ENCODE data around the gene CCT5.

CCT5 gene

DNA sequence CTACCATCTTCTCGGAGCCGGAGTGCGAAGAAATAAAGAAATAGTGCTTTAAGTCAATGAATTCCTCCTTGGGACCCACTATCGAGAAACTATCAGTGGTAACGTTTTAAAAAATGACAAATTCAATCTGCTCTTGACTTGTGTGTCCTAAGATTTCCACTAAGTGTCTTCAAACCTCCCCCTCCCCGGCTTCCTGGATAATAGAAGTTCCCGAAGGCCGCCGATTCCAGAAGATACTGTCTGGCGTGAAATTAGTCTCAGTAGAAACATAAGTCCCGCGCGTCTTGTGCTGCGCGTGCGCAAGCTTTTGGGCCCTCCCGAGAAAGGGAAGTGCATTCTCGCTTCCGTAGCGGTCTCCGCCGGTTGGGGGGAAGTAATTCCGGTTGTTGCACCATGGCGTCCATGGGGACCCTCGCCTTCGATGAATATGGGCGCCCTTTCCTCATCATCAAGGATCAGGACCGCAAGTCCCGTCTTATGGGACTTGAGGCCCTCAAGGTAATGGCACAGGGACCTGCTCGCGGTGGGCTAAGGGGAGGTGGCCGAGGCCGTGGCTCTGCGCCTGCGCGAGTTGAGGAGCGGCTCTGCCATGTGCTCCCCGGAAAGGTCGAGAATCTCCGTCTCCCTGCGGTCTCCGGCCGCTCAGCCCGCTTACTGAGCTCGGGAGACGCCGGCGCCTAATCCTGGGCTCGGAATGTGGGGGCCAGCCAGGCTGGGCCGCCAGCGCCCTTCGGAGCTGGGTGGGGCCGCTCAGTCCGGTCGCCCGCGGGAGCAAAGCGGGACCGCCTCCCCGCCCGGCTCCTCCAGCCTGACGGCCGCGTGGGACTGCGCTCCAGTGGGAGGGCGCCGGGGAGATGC lies at the start of gene CCT5:
Gene CCT5, plus strand, starts transcription at position 333 of the 858 bp plus-strand sequence. Its CDS starts 61 bp downstream, at position 394.
- peak; percentile 96 for DNase-seq

DNA sequence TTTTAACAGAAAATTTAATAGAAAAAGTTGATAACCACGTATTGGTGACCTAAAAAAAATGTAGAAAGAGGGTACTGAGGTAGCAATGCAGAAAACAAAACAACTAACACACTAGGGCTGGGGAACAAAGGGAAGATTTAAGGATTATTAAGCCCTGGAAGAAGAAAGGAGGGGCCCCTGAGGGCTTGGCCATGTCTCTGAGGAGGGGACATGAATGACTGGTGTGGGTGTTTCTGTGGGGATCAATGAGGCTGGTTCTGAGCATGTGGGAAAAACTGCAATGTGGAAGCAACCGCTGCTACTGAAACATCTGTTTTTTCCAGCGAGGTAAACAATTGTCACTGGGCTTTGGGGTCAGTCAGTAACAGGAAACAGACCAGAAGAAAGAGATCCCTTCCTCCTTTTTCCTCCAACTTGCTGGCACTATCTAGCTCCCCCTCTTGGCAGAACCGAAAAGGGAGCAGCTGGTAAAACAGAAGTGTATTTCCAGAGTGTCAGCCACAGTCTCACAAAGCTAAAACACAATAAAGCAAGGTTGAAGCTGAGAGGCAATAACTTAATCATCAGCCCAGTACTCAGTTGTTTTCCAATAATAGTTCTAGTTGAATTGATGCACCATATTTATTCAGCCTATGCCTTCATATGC lies 48.7 kb upstream of the CCT5 start:
- DNase-seq: no peak

DNA sequence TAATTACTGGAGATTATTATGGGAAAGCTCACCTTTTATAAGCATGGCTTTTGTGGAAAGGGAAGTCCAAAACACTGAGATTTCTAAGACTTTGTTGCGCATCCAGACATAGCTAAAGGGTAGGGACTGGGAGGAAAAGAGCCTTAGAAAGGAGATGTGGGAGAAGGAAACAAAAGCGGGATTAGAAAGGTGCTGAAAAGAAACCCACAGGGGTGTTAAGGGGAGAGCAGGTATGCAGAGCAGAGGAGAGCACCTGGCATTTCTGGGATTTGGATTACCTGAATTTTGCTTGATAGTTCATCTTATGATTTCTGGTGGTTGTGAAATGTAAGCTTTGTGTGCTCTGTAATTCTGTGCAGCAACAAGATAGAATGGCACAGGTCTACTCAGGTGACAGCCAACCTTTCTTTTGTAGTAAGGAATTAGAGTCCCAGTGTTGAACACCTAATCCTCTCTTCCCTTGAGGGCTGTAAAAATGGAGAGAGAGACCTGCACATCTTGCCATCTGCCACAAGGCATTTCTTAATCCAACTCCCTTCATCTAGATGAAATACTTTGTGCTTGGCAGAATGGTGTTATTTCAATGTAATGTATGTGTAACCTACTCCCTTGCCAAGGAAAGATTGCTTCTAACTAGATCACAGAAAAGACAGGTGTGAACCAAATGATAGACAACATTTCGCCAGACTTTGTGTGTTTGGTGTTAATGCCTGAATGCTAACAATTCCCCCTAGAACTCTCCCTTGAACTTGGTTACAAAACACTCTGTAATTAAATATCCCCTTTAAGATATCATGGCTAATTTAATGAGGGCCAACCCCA lies 47.8 kb upstream of the CCT5 start:
- no peak for DNase-seq

DNA sequence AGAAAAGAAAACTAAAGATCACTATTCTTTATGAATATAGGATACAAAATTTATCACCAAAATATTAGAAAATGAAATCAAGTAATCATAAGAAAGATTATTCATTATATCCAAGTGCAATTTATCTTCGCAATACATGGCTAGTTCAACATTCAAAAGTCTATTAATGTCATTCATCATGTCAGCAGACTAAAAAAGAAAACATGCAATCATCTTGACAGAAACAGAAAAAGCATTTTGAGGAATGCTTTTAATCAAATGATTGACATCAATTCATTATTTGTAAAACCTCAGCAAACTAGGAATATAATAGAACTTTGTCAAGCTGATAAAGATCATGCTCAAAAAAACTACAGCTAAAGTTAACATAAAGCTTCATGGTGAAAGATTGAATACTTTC lies 41.1 kb upstream of the CCT5 start:
- DNase-seq: no peak

DNA sequence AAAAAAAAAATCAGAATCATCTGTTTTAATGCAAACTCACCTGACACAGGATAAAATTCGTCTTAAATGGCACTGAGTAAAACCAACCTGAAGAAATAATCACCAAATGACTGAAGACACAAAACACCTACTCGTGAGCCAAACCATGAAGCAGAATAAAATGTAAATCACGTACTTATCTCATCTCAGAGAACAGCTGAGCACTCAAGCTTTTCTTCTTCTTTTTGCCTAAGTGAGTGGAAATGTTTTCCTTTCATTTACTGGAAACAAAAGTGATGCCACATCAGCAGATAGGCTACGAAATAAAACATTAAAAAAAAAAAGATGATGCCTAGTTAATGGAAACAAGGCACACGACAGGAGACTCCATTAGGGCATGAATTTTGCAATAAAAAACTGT lies 36.8 kb upstream of the CCT5 start:
- DNase-seq: no peak

DNA sequence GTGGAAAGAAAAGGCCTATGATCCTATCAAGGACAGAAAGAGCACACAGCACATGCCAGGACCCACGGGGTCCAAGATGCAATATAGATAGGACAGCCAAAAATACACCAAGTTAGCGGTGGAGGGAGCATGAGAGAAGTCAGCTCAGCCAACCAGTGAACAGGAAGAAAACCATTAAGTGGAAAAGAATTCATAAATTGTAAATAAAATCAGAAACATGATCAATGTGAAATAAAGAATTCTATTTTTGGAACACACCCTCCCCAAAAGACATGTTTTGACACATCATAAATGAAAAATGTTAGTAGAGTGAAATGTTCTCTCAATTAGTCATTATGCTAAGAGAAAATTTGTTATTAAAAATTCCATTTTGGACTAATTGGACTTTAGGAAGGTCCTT lies 36.0 kb upstream of the CCT5 start:
- DNase-seq: no peak

DNA sequence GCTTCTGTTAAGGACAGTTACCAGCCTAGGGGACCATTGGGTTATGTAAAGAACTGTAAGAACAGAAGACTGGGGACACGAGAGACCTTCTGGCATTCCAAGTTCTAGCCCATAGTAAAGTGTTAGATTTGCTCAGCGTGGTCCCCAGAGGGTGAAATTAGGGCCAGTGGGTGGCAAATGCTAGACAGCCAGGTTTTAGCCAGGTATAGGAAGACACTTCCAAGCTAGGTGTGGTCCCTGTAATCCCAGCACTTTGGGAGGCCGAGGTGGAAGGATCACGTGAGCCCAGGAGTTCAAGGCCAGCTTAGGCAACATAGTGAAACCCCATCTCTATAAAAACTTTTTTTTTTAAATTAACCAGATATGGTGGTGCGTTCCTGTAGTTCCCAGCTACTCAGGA lies 34.7 kb upstream of the CCT5 start:
- no peak for DNase-seq

DNA sequence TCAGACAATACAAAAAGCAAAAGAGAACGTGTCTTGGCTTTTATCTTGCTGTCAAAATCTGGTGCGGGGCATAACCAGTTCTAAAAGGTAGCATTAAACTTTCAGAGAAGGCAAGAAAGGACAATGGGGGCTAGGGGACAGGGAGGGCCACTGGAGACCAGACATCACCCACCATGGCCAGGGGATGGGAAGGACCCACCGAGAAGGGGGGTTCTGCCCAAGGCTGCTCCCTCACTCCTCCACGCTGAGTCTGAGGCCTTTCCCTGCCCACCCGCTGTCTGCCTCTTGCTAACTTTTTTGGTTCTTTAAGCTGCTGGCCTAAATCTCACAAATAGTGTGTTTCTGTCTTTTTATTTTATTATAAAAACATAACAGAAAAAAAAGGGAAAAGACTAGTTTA lies 34.0 kb upstream of the CCT5 start:
- DNase-seq: no peak

DNA sequence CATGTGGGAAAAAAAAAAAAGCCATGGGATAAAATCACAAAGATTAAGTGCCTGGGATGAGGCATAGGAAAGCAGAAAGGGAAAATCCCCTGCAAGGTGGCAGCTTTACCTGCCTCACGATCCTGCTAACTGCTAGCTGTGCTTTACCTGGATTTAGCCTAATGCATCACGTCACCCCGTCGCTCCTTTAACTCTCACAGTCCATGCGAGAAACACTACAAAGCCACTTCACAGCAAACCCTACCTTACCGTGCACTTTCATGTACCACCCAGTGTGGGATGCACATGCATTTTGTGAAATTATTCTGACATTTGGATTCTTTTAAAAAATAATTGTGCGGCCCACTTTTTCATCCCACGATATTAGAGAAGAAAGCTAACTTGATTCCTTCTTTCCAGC lies 31.4 kb upstream of the CCT5 start:
- no peak for DNase-seq

DNA sequence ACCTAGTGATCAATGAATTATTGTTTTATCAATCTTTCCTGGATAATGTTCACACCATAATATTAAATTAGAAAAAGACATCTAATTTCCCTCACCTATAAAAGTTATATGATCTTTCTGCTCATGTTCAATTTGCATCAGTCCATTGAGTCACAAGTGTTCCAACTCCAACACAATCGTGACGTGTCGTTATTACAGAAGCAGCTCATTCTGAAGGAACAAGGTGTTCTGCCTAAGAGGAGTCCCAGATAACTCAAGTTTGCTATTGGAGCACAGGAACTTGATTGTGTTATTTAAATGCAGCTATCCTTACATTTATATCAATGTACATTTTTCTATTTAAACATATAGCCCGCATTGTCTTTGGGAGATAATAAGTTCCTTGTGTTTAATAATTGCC lies 31.0 kb upstream of the CCT5 start:
- no peak for DNase-seq

DNA sequence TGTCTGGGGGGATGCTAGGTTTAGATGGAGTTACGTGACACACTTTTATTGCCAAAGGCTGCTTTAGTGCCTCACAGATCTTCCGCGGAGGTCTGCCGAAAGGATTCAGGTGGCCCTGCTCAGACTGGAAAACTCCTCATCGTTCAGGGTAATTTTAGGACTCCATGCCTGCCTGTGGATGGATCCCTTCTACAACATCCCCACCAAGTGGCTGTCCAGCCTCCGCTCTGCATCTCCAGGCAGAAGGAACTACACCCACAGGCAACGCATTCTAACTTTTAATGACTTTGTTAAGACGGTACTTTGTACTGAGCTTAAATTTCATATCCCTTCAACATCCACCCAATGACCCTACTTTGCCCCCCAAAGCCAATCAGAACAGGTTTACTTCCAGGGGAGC lies 29.8 kb upstream of the CCT5 start:
- DNase-seq: no peak

DNA sequence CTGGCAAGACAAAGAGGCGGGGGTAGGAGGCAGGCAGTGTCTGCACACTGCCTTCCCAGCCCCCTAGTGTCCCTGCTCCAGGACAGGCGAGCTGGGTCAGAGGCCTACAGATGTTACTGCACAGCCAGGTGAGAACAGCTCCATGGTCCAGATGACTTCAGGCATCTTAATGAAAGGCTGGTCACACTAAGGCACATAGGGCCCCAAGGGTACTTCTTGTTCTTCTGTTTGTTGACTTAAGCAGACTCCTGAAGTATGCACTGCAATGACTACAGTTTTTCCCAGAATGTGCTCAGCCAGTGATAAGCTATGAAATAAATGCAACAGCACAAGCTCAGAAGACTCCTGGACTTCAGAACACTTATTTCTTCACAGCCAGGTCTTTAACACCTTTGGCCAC lies 27.8 kb upstream of the CCT5 start:
- no peak for DNase-seq

DNA sequence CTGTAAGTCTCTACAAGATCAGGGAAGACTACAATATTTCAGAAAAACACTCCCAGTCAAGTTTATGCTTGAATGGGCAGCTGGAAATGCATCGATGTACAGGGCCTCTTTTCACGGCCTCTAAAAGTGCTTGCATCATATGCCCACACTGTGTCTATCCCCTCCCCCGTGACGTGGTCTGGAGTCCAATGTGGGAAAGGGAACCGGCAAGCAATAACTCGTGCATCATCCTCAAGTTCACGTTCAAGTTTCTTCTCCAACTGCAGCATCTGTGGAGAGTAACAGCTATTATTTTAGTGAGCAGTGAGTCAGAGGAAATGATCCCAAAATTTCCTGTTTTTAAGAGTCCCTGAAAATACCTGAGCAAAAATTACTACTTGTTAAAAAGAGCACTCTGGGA lies 22.7 kb upstream of the CCT5 start:
- DNase-seq: no peak

DNA sequence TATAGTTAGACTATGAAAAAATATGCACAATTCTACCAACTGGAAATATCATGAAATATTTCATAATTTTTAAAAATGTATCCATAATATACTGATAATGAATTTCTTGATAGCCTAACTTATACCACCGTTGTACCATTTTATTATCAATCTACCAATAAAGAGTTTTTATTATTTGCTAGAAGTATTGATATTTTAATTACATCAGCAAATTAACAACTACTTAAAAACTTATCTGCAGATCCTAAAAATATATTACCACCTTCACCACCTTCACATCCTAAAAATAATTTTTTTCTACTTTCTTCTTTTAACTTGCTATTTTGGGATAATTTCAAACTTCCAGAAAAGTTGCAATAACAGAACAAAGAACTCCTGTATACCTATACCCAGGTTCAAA lies 21.8 kb upstream of the CCT5 start:
- DNase-seq: no peak

DNA sequence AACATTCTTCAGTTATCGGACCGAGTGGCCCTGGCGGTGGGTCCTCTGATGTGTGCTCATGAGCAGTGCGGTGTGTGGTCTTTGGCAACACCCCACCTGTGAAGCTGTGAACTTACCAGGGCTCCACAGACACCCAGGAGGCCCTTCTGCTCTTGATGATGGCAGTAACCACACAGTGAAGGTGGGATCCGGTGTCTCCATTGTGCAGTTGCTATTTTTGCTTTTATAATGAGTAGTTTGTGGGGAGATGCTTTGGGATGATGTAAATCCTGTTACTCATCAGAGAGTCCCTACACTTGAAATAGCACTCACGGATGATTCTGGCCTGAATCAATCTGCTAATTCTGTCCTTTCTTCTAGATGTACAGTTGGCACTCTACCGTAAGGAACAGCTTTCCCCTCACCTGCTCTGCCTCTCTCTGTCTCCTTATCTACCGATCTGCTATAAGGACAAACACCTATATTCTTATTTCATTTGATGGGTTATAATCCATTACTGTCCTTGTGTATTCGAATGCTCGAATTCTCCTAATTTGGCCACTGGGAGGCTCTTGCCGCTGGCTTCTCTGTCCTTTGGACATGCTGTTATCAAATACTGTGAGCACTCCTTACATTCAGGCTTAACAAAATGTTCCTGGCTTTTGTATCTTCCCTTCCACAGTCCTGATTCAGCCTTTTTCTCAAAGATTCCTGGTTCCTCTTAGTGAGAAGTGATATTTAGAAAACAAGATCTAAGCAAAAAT lies 20.6 kb upstream of the CCT5 start:
- DNase-seq: no peak

DNA sequence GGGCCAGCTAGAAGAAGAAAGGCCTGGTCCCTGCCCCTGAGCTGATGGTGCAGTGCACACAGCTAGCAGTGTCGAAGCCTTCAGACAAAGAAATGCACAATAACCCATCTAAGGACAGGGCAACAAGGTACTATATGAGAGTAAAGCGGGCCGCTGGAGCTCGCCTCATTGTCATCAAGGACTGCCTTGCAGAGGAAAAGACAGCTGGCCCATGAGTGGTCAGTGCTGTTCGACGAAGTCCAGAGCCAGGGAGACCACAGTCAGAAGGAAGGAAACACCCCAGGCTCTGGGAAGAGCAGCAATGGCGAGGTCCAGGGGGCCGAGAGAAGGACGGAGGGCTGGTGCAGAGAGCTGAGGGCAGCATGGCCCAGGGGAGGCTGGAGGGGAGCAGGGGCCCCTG lies 17.7 kb upstream of the CCT5 start:
- no peak for DNase-seq

DNA sequence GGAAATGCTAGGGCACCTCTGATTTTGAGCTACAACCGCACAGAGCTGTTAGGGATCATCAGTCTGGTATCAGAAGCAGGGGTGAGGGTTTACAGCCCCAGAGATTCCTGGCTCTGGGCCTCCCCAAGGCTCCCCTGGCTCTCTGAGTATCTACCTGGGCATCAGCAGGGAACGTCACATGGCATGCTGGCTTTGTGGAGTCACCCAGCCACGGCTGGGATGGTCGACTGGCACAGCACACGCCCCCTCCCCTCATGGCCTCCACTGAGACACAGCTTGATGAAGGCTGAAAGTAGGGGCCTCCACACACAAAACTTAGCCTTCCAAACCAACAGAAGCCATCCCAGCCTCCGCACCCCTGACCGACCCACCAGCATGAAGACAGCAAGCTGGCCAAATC lies 17.1 kb upstream of the CCT5 start:
- DNase-seq: no peak

DNA sequence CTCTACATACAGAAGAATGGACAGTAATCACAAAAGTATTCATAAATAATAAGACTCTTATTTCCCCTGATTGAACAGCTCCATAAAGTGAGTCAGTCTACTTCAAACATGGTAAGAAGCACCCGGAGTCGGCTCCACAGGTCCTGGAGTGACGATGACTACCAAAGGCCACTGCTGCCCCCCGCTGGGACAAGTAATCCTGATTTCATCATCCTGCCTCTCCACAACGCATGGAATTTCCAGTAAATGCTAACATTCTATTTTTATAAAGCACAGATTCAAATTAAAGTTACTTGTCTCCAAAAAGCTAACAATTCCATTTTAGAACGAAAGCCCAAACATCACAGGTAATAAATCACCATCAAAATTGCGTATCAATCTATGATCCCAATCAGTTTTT lies 16.6 kb upstream of the CCT5 start:
- no peak for DNase-seq

DNA sequence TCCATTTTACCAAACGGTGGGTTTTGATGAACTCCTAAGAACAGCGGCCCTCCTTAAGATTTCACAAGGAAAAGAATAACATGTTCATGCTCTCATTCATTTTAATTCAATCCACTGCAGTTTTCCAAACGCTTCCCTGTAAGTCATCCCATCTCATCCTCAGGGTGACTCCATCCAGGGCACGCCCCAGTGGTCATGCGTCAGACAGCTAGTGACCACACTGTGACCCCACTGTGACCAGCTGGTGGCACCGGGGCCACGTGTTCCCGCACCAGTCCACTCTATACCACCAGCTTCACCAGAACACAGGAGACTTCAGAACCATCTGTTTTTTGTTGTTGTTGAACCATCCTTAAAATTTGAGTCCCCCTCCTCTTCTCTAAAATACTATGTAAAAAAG lies 14.7 kb upstream of the CCT5 start:
- no peak for DNase-seq

DNA sequence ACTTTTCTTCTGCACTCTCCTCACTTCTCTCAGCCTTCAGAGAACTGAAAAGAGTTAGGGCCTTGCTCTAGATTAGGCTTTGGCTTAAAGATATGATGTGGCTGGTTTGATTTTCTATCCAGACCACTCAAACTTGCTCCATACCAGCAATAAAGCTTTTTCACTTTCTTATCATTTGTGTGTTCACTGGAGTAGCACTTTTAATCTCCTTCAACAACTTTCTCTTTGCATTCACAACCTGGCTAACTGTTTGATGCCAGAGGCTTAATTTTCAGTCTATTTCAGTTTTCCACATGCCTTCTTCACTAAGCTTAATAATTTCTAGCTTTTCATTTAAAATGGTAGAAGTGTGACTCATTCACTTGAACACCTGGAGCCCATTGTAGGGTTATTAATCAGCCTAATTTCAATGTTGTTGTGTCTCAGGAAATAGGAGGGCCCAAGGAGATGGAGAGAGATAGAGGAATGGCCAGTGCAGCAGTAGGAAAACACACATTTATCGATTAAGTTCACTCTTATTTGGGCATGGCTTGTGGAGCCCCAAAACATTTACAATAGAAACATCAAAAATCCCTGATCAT lies 6.3 kb upstream of the CCT5 start:
- no peak for DNase-seq

DNA sequence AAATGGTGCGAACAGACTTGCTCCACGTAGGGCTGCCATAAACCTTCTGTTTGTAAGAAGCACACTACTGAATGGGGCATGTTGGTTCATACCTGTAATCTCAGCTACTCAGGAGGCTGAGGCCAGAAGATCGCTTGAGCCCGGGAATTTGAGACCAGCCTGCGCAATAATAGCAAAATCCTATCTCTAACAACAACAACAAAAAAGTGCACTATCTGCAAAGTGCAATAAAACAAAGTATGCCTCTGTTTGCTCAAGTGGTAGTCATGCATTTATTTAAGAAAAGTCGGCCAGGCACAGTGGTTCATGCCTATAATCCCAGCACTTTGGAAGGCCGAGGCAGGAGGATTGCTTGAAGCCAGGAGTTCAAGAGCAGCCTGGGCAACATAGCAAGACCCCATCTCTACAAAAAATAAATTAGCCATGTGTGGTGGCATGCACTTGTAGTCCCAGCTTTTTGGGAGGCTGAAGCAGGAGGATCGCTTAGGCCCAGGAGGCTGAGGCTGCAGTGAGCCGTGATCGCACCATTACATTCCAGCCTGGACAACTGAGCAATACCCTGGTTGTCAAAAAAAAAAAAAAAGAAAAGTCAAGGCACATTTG lies 5.6 kb upstream of the CCT5 start:
- no peak for DNase-seq

DNA sequence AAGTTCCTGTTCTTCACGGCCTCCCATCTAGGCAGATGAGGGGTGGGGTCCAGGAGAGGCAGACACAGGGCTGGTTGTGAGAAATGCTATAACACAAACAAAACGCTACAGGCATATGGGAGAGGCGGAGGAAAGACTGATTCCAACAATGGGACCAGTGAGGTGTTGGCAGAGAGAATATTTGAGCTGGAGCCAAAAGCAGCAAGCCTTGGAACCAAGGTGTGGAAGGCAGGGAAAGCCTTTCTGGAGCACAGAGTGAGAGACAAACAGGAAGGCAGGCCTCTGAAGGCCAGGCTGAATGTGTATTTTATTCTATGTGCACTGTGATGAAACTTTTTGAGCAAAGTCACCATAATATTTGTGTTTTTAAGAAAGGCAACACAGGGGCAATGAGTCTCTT lies 3.3 kb upstream of the CCT5 start:
- no peak for DNase-seq
